GM12878 (cell line): ENCODE data around the gene NT5DC3. TPM values are rescaled to one million over a fixed set of nuclear protein-coding genes. Genes with fewer than 3 reads are reported as not detected.

Experiments
- ATAC-seq: fragments of 200-7000 bp; cut with Tn5 transposase; 3 replicates; pipeline ENCODE4 v1.9.1; 2020; ENCODE audit warnings: mild to moderate bottlenecking, moderate library complexity
- BruUV-seq: library from RNA; stranded (reverse); fragments of 400-500 nt; replicated peaks from 2 replicates; lab custom pipeline; 2021; lab: Mats Ljungman, UMichigan
- CTCF ChIA-PET: fragments of 300-600 bp; sonication (Branson Sonifier 250); formaldehyde crosslinking; extraction: SDS; loops from one replicate; lab custom pipeline; 2021; ENCODE audit warnings: inconsistent platforms; lab: Yijun Ruan, JAX
- POLR2A ChIA-PET: fragments of 350-600 bp; formaldehyde crosslinking; extraction: SDS; loops from one replicate; lab custom pipeline; 2021; ENCODE audit warnings: inconsistent platforms; lab: Charles Lee
- RAD21 ChIA-PET: fragments of 300-600 bp; sonication (Branson Sonifier 250); formaldehyde crosslinking; loops from one replicate; lab custom pipeline; 2023; ENCODE audit warnings: antibody characterized with exemption; ENCODE audit not compliant: unreplicated experiment; lab: Charles Lee
- SMC1A ChIA-PET: fragments of 300-600 bp; sonication (Branson Sonifier 250); formaldehyde crosslinking; loops from one replicate; lab custom pipeline; 2023; ENCODE audit not compliant: unreplicated experiment, uncharacterized antibody; lab: Charles Lee
- DNase-seq: peaks from one replicate; pipeline ENCODE4 v3.0.0-alpha.2; 2011; ENCODE audit warnings: low read depth, low spot score
- FAIRE-seq: peaks from 3 replicates; lab custom pipeline; 2011; peaks lifted over from hg19 to GRCh38; lab: Jason Lieb, UNC
- H2AFZ ChIP-seq: 2 replicates; pipeline ENCODE4 v1.6.0; 2011; ENCODE audit warnings: low read depth, low read length, control low read depth; ENCODE audit not compliant: control insufficient read depth
- H3K27ac ChIP-seq: 2 replicates; pipeline ENCODE4 v1.5.1; 2011; ENCODE audit warnings: control low read depth; ENCODE audit not compliant: control insufficient read depth, insufficient read depth
- H3K27me3 ChIP-seq, 2 experiments: replicated peaks in 1 of 2; 2 replicates each; pipeline versions ENCODE4 v1.6.0 to v1.6.1; 2011; ENCODE audit warnings: low read length in 1 of 2; ENCODE audit not compliant: control insufficient read depth in 2 of 2, insufficient read depth in 2 of 2
- H3K36me3 ChIP-seq, 2 experiments: 2 replicates each; pipeline ENCODE4 v1.5.1; 2011; ENCODE audit warnings: low read length in 1 of 2; ENCODE audit not compliant: control insufficient read depth in 2 of 2, insufficient read depth in 2 of 2
- H3K4me1 ChIP-seq: 2 replicates; pipeline ENCODE4 v1.6.1; 2011; ENCODE audit warnings: mild to moderate bottlenecking, low read length, moderate library complexity, mixed read lengths; ENCODE audit not compliant: control insufficient read depth, insufficient read depth
- H3K4me2 ChIP-seq: 2 replicates; pipeline ENCODE4 v1.6.0; 2011; ENCODE audit warnings: control low read depth; ENCODE audit not compliant: control insufficient read depth, insufficient read depth
- H3K4me3 ChIP-seq: fragments of 200-600 bp; sonication (generic); 2 replicates; pipeline ENCODE4 v1.5.1; 2016
- H3K79me2 ChIP-seq: 2 replicates; pipeline ENCODE4 v1.6.0; 2011; ENCODE audit warnings: low read length; ENCODE audit not compliant: control insufficient read depth, insufficient read depth
- H3K9ac ChIP-seq: 2 replicates; pipeline ENCODE4 v1.8.0; 2011; ENCODE audit warnings: low read length, control low read depth, mixed read lengths; ENCODE audit not compliant: control insufficient read depth, insufficient read depth
- H3K9me3 ChIP-seq: replicated peaks from 3 replicates; pipeline ENCODE4 v1.5.1; 2011; ENCODE audit warnings: mild to moderate bottlenecking, low read length; ENCODE audit not compliant: control insufficient read depth, insufficient read depth
- H4K20me1 ChIP-seq: 2 replicates; pipeline ENCODE4 v1.6.0; 2011; ENCODE audit not compliant: control insufficient read depth, insufficient read depth
- CUX1 ChIP-seq: IDR thresholded peaks from 2 replicates; pipeline ENCODE4 v1.6.1; 2012; ENCODE audit warnings: improper control_type of control experiment, low read depth, low read length; ENCODE audit not compliant: insufficient replicate concordance
- GATAD2B ChIP-seq: fragments of 450-650 bp; conservative IDR thresholded peaks from 2 replicates; pipeline ENCODE4 v1.6.1; 2017; ENCODE audit warnings: low read depth, mild to moderate bottlenecking, moderate library complexity
- MYB ChIP-seq: fragments of 150-350 bp; IDR thresholded peaks from 2 replicates; pipeline ENCODE4 v1.6.1; 2014; ENCODE audit warnings: mild to moderate bottlenecking, low read depth, low read length, borderline replicate concordance
- SREBF1 ChIP-seq: IDR thresholded peaks from 2 replicates; pipeline ENCODE4 v1.6.1; 2012; ENCODE audit warnings: mild to moderate bottlenecking, low read length
- ZBTB40 ChIP-seq: fragments of 450-650 bp; IDR thresholded peaks from 2 replicates; pipeline ENCODE4 v1.6.1; 2016; ENCODE audit warnings: mild to moderate bottlenecking, moderate library complexity, borderline replicate concordance
- WGBS: methylation state at CpG from one replicate; pipeline ENCODE4 v1.1.6; 2016; ENCODE audit warnings: low lambda C conversion rate; ENCODE audit not compliant: insufficient replicate concordance, insufficient coverage; ENCODE audit errors: missing lambda C conversion rate; 5-methylcytosine and 5-hydroxymethylcytosine counted together
- in situ Hi-C: fragments of 300-500 bp; cut with MboI; formaldehyde crosslinking; loops from 9 replicates; pipeline ENCODE4 v1.14.3; 2018; ENCODE audit warnings: mixed read lengths
- intact Hi-C: fragments of 100-400 bp; cut with micrococcal nuclease; formaldehyde crosslinking; loops from one replicate; pipeline ENCODE4 v1.14.2; 2022; ENCODE audit not compliant: unreplicated experiment
- polyA plus RNA-seq, 11 experiments: library from polyadenylated mRNA; depleted of rRNA in 4 of 11; unstranded in 6 of 11; stranded (reverse) in 5 of 11; fragments of >200 nt; fragmentation: Nextera tagmentation in 4 of 11; fragmentation: Illumina TruSeq in 1 of 11; extraction: Ambion mirVana in 4 of 11; extraction: Trizol in 1 of 11; gene quantifications; 1 replicate in 1 of 11; 2 replicates in 10 of 11; pipeline versions ENCODE4 v1.2.1 to v1.2.3, GENCODE V29; 2011 to 2016; ENCODE audit warnings: inconsistent platforms in 2 of 11, missing spikeins in 2 of 11, low read depth in 1 of 11
- total RNA-seq, 4 experiments: library from RNA; depleted of rRNA in 3 of 4; stranded (reverse); fragments of >200 nt in 3 of 4; fragmentation: Illumina TruSeq in 1 of 4; extraction: Trizol in 1 of 4; gene quantifications; 2 replicates each; pipeline versions ENCODE4 v1.2.1 to v1.2.3, GENCODE V29; 2013 to 2021

Gene NT5DC3
- total and polyA plus RNA-seq, 10 of the 15 experiments (the other 5 are each of a cell fraction or from before 2014, with no cell fraction given) = 2.0 to 12.4 (median 5.9) TPM

GRCh38 chr12:103773109-103773910 is 67.7 kb downstream of the NT5DC3 start:
- Histone ChIP-seq H3K4me1 (no peaks in the 10 kb centered on the region), H3K9ac (no peak overlapping the region), H2AFZ (no peak overlapping the region), H3K36me3 (peaks cover 0 to 2% of the 10 kb centered on the region in 2 experiments; a peak in 2 of 4 replicates), H3K4me3 (no peak overlapping the region), H3K9me3 (no peaks in the 10 kb centered on the region), H3K4me2 (no peak overlapping the region), H3K79me2 (no peaks in the 10 kb centered on the region), H3K27me3 (no peaks in the 10 kb centered on the region), H4K20me1 (no peaks in the 10 kb centered on the region), H3K27ac (no peak overlapping the region)
- WGBS = 71% methylated on average over 4 of the region's 4 CpGs
- RAD21 ChIA-PET = no interaction called here
- in situ Hi-C loops = no loop called here
- TF ChIP-seq GATAD2B (no peak), ZBTB40 (no peak), SREBF1 (no peak), MYB (no peak), CUX1 (no peak)
- POLR2A ChIA-PET = interaction anchor here (0.5 kb wide), 1 partner anchor 472 kb away, joined by 7 read pairs; no protein-coding TSS in a partner anchor
- CTCF ChIA-PET = interaction anchor here (0.8 to 1.6 kb wide), 3 partner anchors 9 to 60 kb away, joined by 3 to 4 read pairs (median 3); no protein-coding TSS in a partner anchor
- DNase-seq = no peak
- ATAC-seq = no peak
- no peak for FAIRE-seq
- intact Hi-C loops = no loop called here
- SMC1A ChIA-PET = interaction anchor here (0.7 to 1.5 kb wide), 6 partner anchors 8 to 127 kb away, joined by 3 to 4 read pairs (median 3); partner anchors contain the start of gene NT5DC3
- BruUV-seq = no TSS peak
